GM12874 (cell line): ENCODE data around the gene UGT1A4.

ENCODE experiments used
- TF ChIP-seq, protein P1 (sequence below): IDR thresholded peaks from 2 replicates; pipeline ENCODE4 v1.5.1; 2011; ENCODE audit warnings: low read depth, mild to moderate bottlenecking, control low read depth, low read length, moderate library complexity; ENCODE audit not compliant: insufficient read depth

Gene UGT1A4

GRCh38 chr2:233689501-233689900 lies 29.0 kb upstream of the UGT1A4 start:
- TF ChIP-seq, protein P1, sequence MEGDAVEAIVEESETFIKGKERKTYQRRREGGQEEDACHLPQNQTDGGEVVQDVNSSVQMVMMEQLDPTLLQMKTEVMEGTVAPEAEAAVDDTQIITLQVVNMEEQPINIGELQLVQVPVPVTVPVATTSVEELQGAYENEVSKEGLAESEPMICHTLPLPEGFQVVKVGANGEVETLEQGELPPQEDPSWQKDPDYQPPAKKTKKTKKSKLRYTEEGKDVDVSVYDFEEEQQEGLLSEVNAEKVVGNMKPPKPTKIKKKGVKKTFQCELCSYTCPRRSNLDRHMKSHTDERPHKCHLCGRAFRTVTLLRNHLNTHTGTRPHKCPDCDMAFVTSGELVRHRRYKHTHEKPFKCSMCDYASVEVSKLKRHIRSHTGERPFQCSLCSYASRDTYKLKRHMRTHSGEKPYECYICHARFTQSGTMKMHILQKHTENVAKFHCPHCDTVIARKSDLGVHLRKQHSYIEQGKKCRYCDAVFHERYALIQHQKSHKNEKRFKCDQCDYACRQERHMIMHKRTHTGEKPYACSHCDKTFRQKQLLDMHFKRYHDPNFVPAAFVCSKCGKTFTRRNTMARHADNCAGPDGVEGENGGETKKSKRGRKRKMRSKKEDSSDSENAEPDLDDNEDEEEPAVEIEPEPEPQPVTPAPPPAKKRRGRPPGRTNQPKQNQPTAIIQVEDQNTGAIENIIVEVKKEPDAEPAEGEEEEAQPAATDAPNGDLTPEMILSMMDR, result no peak

DNA sequence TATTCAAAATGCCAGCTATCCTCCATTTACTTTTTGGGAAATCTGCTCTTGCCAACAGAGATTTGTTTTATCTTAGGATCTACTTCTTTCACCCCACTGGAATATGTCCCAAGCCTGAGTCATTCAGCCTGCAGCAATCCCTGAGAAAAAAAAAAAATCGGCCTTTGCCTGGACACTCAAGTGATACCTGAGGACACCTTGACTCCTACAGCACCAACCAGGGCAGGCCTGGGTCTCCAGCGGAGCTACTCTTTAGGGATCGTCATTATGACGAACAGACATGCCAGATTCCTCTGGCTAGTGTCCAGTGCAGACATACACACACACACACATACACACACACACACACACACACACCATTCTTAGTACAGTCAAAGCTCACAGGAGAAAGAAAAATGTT lies 28.1 kb upstream of the UGT1A4 start:
- TF ChIP-seq, protein P1, result no peak

GRCh38 chr2:233691443-233692433 lies 26.8 kb upstream of the UGT1A4 start:
- TF ChIP-seq, protein P1, result no peak

- TF ChIP-seq, protein P1, result no peak
These were observed 25.9 kb upstream of the UGT1A4 start, which contains the start of gene UGT1A6 for GRCh38 chr2:233692648-233693047. Gene UGT1A6, plus strand, starts transcription at chr2:233692890. Its CDS starts 115 bp downstream, at chr2:233693005.

DNA sequence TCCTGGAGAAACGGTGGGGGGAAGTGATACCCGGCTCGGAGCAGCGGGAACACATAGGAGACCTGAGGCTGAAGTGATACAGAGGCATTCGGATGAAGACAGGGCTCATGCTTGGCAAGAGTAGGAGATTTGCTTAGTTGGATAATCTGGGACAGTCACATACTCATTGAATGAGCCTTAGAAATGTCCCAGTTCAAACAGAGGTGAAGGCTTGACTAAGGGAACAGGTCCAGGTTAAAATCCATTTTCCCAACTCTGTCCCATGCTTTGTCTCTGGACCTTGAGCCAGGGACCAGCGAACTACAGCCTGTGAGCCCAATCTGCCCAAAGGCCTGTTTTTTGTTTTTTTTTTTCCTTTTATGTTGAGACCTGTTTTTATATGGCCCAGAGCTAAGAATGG lies 24.6 kb upstream of the UGT1A4 start:
- TF ChIP-seq, protein P1, result no peak

GRCh38 chr2:233698740-233699139 lies 19.8 kb upstream of the UGT1A4 start:
- TF ChIP-seq, protein P1, result no peak

- TF ChIP-seq, protein P1, result no peak
These were observed 19.0 kb upstream of the UGT1A4 start for GRCh38 chr2:233699424-233700027.
